Duodenal mucosa (tissue), 2 donors: ENCODE results near the gene CDC20.

Experiments
- H3K27ac ChIP-seq: one replicate; pipeline ENCODE4 v1.7.0; 2013; ENCODE audit warnings: low read depth, low read length
- H3K27me3 ChIP-seq, 2 donors: one replicate each; pipeline ENCODE4 v1.7.0; 2013; ENCODE audit warnings: low read length in 2 of 2, control low read depth in 1 of 2; ENCODE audit not compliant: insufficient read depth in 2 of 2, control insufficient read depth in 1 of 2
- H3K36me3 ChIP-seq, 2 donors: one replicate each; pipeline ENCODE4 v1.7.0; 2013; ENCODE audit warnings: low read length in 2 of 2, control low read depth in 1 of 2; ENCODE audit not compliant: insufficient read depth in 2 of 2, control insufficient read depth in 1 of 2
- H3K4me1 ChIP-seq, 2 donors: one replicate each; pipeline ENCODE4 v1.7.0; 2013; ENCODE audit warnings: low read length in 2 of 2, control low read depth in 1 of 2; ENCODE audit not compliant: insufficient read depth in 2 of 2, control insufficient read depth in 1 of 2
- H3K4me3 ChIP-seq, 2 donors: one replicate each; pipeline ENCODE4 v1.7.0; 2013; ENCODE audit warnings: low read length in 2 of 2, low read depth in 1 of 2
- H3K9ac ChIP-seq, 2 donors: one replicate each; pipeline ENCODE4 v1.7.0; 2013; ENCODE audit warnings: low read length in 2 of 2, low read depth in 1 of 2
- H3K9me3 ChIP-seq, 2 donors: one replicate each; pipeline ENCODE4 v1.7.0; 2013; ENCODE audit warnings: low read length in 2 of 2, control low read depth in 1 of 2; ENCODE audit not compliant: control insufficient read depth in 1 of 2

Gene CDC20

DNA sequence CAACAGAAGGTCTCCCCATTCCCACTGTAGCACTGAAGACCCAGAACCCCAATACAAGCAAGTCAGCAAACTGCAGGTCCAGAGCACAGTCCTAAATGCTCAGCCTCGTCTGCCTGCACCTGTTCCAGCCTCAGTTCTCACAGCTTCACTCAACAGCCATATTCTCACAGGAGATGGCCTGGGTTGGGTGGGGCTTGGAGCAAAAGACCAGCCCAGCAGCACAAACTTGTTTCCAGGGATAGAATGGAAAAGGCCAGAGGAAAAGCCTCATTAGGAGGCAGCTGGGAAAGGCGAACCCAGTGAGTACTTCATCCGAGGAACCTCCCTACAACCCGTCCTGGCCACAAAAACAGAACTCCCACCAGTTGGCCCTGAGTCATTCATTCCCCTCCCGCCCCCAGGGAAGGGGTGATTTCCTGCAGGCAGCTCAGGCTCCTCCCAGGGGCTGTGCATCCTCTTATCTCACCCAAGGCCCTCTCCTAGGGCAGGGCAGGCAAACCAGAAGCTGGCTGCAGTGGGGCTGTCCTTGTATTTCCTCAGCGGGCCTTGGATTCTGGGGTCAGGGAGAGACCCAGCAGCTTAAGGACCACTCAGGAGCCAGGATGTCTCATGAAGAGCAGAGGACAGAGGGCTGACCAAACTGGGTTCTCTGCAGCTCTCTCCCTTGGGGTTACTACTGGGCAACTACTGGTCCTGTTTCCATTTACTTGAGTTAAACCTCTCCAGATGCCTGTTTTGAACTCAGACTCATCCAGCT is 28.6 kb upstream of the CDC20 start:
- Histone ChIP-seq H3K9me3 (peaks cover 0 to 4% of the 10 kb centered on the region in 2 donors), H3K9ac (no peak overlapping the region), H3K36me3 (no peaks in the 10 kb centered on the region), H3K4me1 (peaks cover 7 to 9% of the 10 kb centered on the region in 2 donors), H3K4me3 (no peak overlapping the region), H3K27me3 (no peaks in the 10 kb centered on the region), H3K27ac (no peak overlapping the region)

GRCh38 chr1:43331688-43332087 is 27.1 kb upstream of the CDC20 start:
- H3K4me1 ChIP-seq: peaks cover 7 to 9% of the 10 kb centered on the region in 2 donors
- H3K9ac ChIP-seq: no peak overlapping the region
- peaks cover 0 to 4% of the 10 kb centered on the region in 2 donors for H3K9me3 ChIP-seq
- H3K36me3 ChIP-seq: no peaks in the 10 kb centered on the region
- no peak overlapping the region for H3K4me3 ChIP-seq
- H3K27ac ChIP-seq: no peak overlapping the region
- no peaks in the 10 kb centered on the region for H3K27me3 ChIP-seq

- no peaks in the 10 kb centered on the region for H3K27me3 ChIP-seq
- no peak overlapping the region for H3K9ac ChIP-seq
- no peaks in the 10 kb centered on the region for H3K9me3 ChIP-seq
- no peak overlapping the region for H3K4me3 ChIP-seq
- no peak overlapping the region for H3K27ac ChIP-seq
- H3K4me1 ChIP-seq: peaks cover 7 to 9% of the 10 kb centered on the region in 2 donors
- H3K36me3 ChIP-seq: no peaks in the 10 kb centered on the region
These were observed 24.2 kb upstream of the CDC20 start for GRCh38 chr1:43334453-43335205.

GRCh38 chr1:43337588-43337987 is 21.2 kb upstream of the CDC20 start, which contains the start of gene MPL:
Gene MPL, plus strand, starts transcription at chr1:43337818. Its CDS starts 31 bp downstream, at chr1:43337849.
- no peak within 1 kb of the TSS for H3K9ac ChIP-seq
- no peaks in the 10 kb centered on the region for H3K36me3 ChIP-seq
- no peaks in the 10 kb centered on the region for H3K9me3 ChIP-seq
- H3K4me3 ChIP-seq: no peak within 1 kb of the TSS
- H3K27ac ChIP-seq: no peak within 1 kb of the TSS
- H3K27me3 ChIP-seq: no peaks in the 10 kb centered on the region
- no peaks in the 10 kb centered on the region for H3K4me1 ChIP-seq

- Histone ChIP-seq H3K4me1 (no peaks in the 10 kb centered on the region), H3K4me3 (no peak overlapping the region), H3K9ac (no peak overlapping the region), H3K36me3 (no peaks in the 10 kb centered on the region), H3K27ac (no peak overlapping the region), H3K9me3 (no peaks in the 10 kb centered on the region), H3K27me3 (no peaks in the 10 kb centered on the region)
These were observed 20.8 kb upstream of the CDC20 start for GRCh38 chr1:43338001-43338400.

- H3K27me3 ChIP-seq: no peaks in the 10 kb centered on the region
- no peak overlapping the region for H3K27ac ChIP-seq
- H3K9me3 ChIP-seq: no peaks in the 10 kb centered on the region
- H3K4me1 ChIP-seq: peaks cover 9 to 10% of the 10 kb centered on the region in 2 donors
- no peaks in the 10 kb centered on the region for H3K36me3 ChIP-seq
- no peak overlapping the region for H3K4me3 ChIP-seq
- H3K9ac ChIP-seq: no peak overlapping the region
These were observed 19.1 kb upstream of the CDC20 start for GRCh38 chr1:43339584-43340232.

GRCh38 chr1:43340559-43340958 is 18.2 kb upstream of the CDC20 start:
- no peaks in the 10 kb centered on the region for H3K9me3 ChIP-seq
- peaks cover 13% of the 10 kb centered on the region in 2 donors for H3K4me1 ChIP-seq
- H3K36me3 ChIP-seq: no peaks in the 10 kb centered on the region
- H3K27ac ChIP-seq: no peak overlapping the region
- no peak overlapping the region for H3K4me3 ChIP-seq
- no peaks in the 10 kb centered on the region for H3K27me3 ChIP-seq
- no peak overlapping the region for H3K9ac ChIP-seq

DNA sequence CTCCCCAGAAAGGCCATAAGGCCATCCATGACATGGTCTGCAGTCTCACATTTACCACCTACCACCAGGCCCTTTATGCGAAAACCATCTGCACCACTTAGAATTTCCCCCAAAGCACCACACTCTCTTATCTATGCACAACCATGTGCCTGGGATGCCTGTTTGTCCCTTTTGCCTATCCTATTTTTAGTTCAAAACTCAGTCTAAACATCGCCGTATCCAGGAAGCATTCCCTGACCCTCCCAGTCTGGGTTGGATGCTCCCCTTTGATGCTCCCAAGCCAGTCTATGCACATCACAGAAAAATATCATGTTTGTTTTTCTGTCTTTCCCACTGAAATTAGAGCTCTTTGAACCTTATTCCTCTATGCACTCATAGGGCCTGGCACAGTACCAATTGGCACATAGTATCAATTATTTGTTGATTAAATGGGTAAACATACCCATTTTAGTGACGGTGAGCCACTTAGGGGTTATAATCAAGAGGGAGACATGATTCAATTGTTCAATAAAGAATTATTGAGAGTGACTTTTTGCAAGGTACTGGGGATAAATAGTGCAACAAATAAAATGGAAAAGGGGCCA is 14.4 kb upstream of the CDC20 start:
- H3K27me3 ChIP-seq: no peaks in the 10 kb centered on the region
- no peaks in the 10 kb centered on the region for H3K36me3 ChIP-seq
- peaks cover 25 to 32% of the 10 kb centered on the region in 2 donors for H3K4me1 ChIP-seq
- H3K4me3 ChIP-seq: no peak overlapping the region
- no peak overlapping the region for H3K27ac ChIP-seq
- H3K9ac ChIP-seq: no peak overlapping the region
- H3K9me3 ChIP-seq: no peaks in the 10 kb centered on the region

DNA sequence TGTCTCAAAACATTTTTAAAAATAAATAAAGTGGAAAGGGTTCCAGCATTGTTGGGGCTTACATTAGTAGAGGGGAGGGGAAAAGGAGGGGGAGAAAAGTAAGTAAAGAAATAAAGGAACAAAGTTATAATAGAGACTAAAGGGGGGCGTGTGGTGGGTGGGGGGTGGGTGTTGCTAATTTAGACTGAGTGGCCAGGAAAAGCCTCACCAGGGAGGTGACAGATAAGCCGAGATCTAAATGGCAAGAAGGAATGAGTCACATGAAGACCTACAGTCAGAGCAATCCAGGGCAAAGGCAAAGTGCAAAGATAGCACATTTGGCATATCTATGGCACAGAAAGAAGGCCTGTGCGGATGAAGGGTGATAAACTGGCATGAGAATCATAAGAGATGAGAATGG is 13.7 kb upstream of the CDC20 start:
- Histone ChIP-seq H3K9ac (no peak overlapping the region), H3K9me3 (no peaks in the 10 kb centered on the region), H3K36me3 (no peaks in the 10 kb centered on the region), H3K4me3 (no peak overlapping the region), H3K4me1 (peaks cover 32% of the 10 kb centered on the region in 2 donors), H3K27me3 (no peaks in the 10 kb centered on the region), H3K27ac (no peak overlapping the region)

DNA sequence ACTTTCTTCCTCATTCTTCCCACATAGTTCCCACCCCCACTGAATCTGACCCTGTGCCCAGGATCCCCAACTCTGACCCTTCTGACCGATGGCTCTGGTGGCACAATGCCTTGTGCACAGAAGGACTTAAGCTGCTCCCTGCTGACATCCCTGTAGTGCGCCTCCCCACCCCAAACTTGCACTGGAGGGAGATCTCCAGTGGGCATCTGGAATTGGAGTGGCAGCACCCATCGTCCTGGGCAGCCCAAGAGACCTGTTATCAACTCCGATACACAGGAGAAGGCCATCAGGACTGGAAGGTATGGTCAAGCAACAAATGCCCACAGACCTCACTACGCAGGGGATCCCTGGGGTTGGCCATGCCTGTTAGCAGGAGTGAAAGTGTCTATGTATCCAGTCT is 12.1 kb upstream of the CDC20 start:
- Histone ChIP-seq H3K4me1 (peaks cover 32 to 34% of the 10 kb centered on the region in 2 donors), H3K9ac (no peak overlapping the region)

More for the DNA sequence above, 12.1 kb upstream of the CDC20 start:
- Histone ChIP-seq H3K4me3 (no peak overlapping the region), H3K27ac (no peak overlapping the region), H3K27me3 (no peaks in the 10 kb centered on the region), H3K36me3 (no peaks in the 10 kb centered on the region), H3K9me3 (no peaks in the 10 kb centered on the region)
